Left renal cortex interstitium (tissue), 4 donors: ENCODE data around the gene KLHL12. TPM values are rescaled to one million over a fixed set of nuclear protein-coding genes. Genes with fewer than 3 reads are reported as not detected.
"Not testable (repeated sequence)": the region's sequence is repeated elsewhere in the genome, so short reads cannot be mapped to it uniquely, and the experiment has no call there.

ENCODE experiments used
- DNase-seq, 4 donors: peaks; one replicate each; pipeline ENCODE4 v3.0.0-alpha.2; 2013; ENCODE audit warnings: low read depth in 4 of 4, low spot score in 2 of 4, missing footprints in 1 of 4
- polyA plus RNA-seq, 4 donors: library from polyadenylated mRNA; unstranded; fragments of 120-200 nt; gene quantifications; one replicate each; pipeline ENCODE4 v1.2.1, GENCODE V29; 2013; ENCODE audit not compliant: insufficient read length in 4 of 4

Gene KLHL12
- polyA plus RNA-seq, 4 donors, result 34.4 to 45.8 (median 40.7) TPM

GRCh38 chr1:202952099-202952498 lies 25.1 kb upstream of the KLHL12 start:
- DNase-seq, result no peak

- DNase-seq, result no peak
Measured at GRCh38 chr1:202951437-202951836, 24.4 kb upstream of the KLHL12 start.

GRCh38 chr1:202945483-202945882 lies 18.4 kb upstream of the KLHL12 start:
- DNase-seq, result no peak

- no peak for DNase-seq
Measured at GRCh38 chr1:202944438-202944921, 17.4 kb upstream of the KLHL12 start.

- DNase-seq, result no peak
Measured at GRCh38 chr1:202942426-202942825, 15.4 kb upstream of the KLHL12 start.

- DNase-seq, result no peak
Measured at GRCh38 chr1:202941372-202941771, 14.3 kb upstream of the KLHL12 start.

GRCh38 chr1:202940561-202940960 lies 13.5 kb upstream of the KLHL12 start:
- DNase-seq, result no peak

GRCh38 chr1:202938287-202938925 lies 11.4 kb upstream of the KLHL12 start:
- no peak for DNase-seq

- DNase-seq, result not testable (repeated sequence)
Measured at GRCh38 chr1:202936409-202936808, 9.4 kb upstream of the KLHL12 start.

GRCh38 chr1:202935844-202936243 lies 8.8 kb upstream of the KLHL12 start:
- DNase-seq, result no peak

GRCh38 chr1:202934755-202935154 lies 7.7 kb upstream of the KLHL12 start:
- DNase-seq, result no peak

- DNase-seq, result no peak
Measured at GRCh38 chr1:202932476-202932875, 5.4 kb upstream of the KLHL12 start.

- DNase-seq, result no peak
Measured at GRCh38 chr1:202923533-202923932, 3.5 kb downstream of the KLHL12 start.

- DNase-seq, result no peak
Measured at GRCh38 chr1:202919615-202920014, 7.4 kb downstream of the KLHL12 start.

- no peak for DNase-seq
Measured at GRCh38 chr1:202915146-202915545, 11.9 kb downstream of the KLHL12 start.

GRCh38 chr1:202912476-202912875 lies 14.6 kb downstream of the KLHL12 start:
- not testable (repeated sequence) for DNase-seq

GRCh38 chr1:202909494-202909893 lies 17.5 kb downstream of the KLHL12 start:
- no peak for DNase-seq

- no peak for DNase-seq
Measured at GRCh38 chr1:202908998-202909397, 18.0 kb downstream of the KLHL12 start.

GRCh38 chr1:202905331-202905730 lies 21.7 kb downstream of the KLHL12 start:
- DNase-seq, result no peak

- not testable (repeated sequence) for DNase-seq
Measured at GRCh38 chr1:202903808-202904207, 23.2 kb downstream of the KLHL12 start.

GRCh38 chr1:202901555-202901954 lies 25.5 kb downstream of the KLHL12 start:
- no peak for DNase-seq

- DNase-seq, result no peak
Measured at GRCh38 chr1:202892501-202892900, 34.5 kb downstream of the KLHL12 start.

- DNase-seq, result no peak
Measured at GRCh38 chr1:202890392-202890791, 36.6 kb downstream of the KLHL12 start.
